Fibroblast of the conjunctiva (primary cell): ENCODE measurements around the gene NUDT12.

Source experiments
- DNase-seq: peaks from one replicate; pipeline ENCODE4 v3.0.0-alpha.2; 2010; ENCODE audit warnings: low read depth

NUDT12 gene

GRCh38 chr5:103562453-103563157 lies at the start of gene NUDT12:
Gene NUDT12 (minus strand): TSS chr5:103562789. CDS start chr5:103560248, 2,541 bp downstream.
- DNase-seq = peak; percentile 52

GRCh38 chr5:103607346-103607745 lies 44.8 kb upstream of the NUDT12 start:
- DNase-seq = no peak

GRCh38 chr5:103605277-103605676 lies 42.7 kb upstream of the NUDT12 start:
- no peak for DNase-seq

- DNase-seq = no peak
These were observed 39.8 kb upstream of the NUDT12 start for GRCh38 chr5:103602438-103602837.

GRCh38 chr5:103601314-103601713 lies 38.7 kb upstream of the NUDT12 start:
- DNase-seq = no peak

- no peak for DNase-seq
These were observed 37.5 kb upstream of the NUDT12 start for GRCh38 chr5:103600086-103600485.

GRCh38 chr5:103598997-103599566 lies 36.5 kb upstream of the NUDT12 start:
- DNase-seq = no peak

- no peak for DNase-seq
These were observed 27.6 kb upstream of the NUDT12 start for GRCh38 chr5:103590221-103590620.

GRCh38 chr5:103589776-103590175 lies 27.2 kb upstream of the NUDT12 start:
- DNase-seq = no peak

- DNase-seq = peak; percentile 2
These were observed 26.8 kb upstream of the NUDT12 start for GRCh38 chr5:103589357-103589756.

GRCh38 chr5:103587185-103587748 lies 24.7 kb upstream of the NUDT12 start:
- DNase-seq = peak; percentile 29

- DNase-seq = peak; percentile 53
These were observed 19.8 kb upstream of the NUDT12 start for GRCh38 chr5:103582364-103582763.

- DNase-seq = no peak
These were observed 10.8 kb upstream of the NUDT12 start for GRCh38 chr5:103573411-103573810.

- DNase-seq = no peak
These were observed 9.9 kb upstream of the NUDT12 start for GRCh38 chr5:103572454-103572853.

GRCh38 chr5:103571730-103572129 lies 9.1 kb upstream of the NUDT12 start:
- no peak for DNase-seq

- DNase-seq = no peak
These were observed 6.9 kb upstream of the NUDT12 start for GRCh38 chr5:103569313-103570060.

- DNase-seq = no peak
These were observed 3.1 kb upstream of the NUDT12 start for GRCh38 chr5:103565719-103566118.

- no peak for DNase-seq
These were observed 720 bp downstream of the NUDT12 start for GRCh38 chr5:103561685-103562452.

- DNase-seq = no peak
These were observed 1.8 kb downstream of the NUDT12 start for GRCh38 chr5:103560826-103561225.

- no peak for DNase-seq
These were observed 15.7 kb downstream of the NUDT12 start for GRCh38 chr5:103546858-103547257.

- DNase-seq = no peak
These were observed 20.1 kb downstream of the NUDT12 start for GRCh38 chr5:103542441-103542840.

GRCh38 chr5:103541569-103541968 lies 21.0 kb downstream of the NUDT12 start:
- no peak for DNase-seq
